ENCODE data around the gene SQOR. TPM values are rescaled to one million over a fixed set of nuclear protein-coding genes. Genes with fewer than 3 reads are reported as not detected.

Gene SQOR
- polyA plus RNA-seq, 3 donors, result 78.9 to 292 (median 232) TPM

- no peaks in the 10 kb centered on the region for H3K36me3 ChIP-seq (replicated peaks in 1 of 2; ENCODE audit: control insufficient read depth in 1 of 2, insufficient read depth in 2 of 2, low read length in 2 of 2)
- no peak overlapping the region for H3K27ac Mint-ChIP-seq
- DNase-seq, result no peak
- H3K27me3 ChIP-seq (ENCODE audit: control insufficient read depth in 2 of 2, insufficient read depth in 2 of 2, low read length in 2 of 2), result peaks cover 7 to 10% of the 10 kb centered on the region in 2 donors
- peaks cover 5% of the 10 kb centered on the region for H3K4me1 Mint-ChIP-seq
- H3K9ac ChIP-seq (ENCODE audit: insufficient read depth, low read length, poor library complexity, severe bottlenecking), result no peak overlapping the region
- WGBS (ENCODE audit: insufficient coverage), result no CpG with 5 or more reads among the region's 1 CpG
- peaks cover 3 to 23% (median 21%) of the 10 kb centered on the region in 3 donors for H3K27me3 Mint-ChIP-seq (ENCODE audit: low read depth in 3 of 3)
- H3K4me3 Mint-ChIP-seq, result no peak overlapping the region
- no peaks in the 10 kb centered on the region for H3K4me1 ChIP-seq (ENCODE audit: control insufficient read depth in 1 of 2, insufficient read depth in 2 of 2, low read length in 2 of 2)
- H3K4me2 ChIP-seq (replicated peaks; ENCODE audit: extremely low read depth, low read length, poor library complexity, severe bottlenecking), result no peak overlapping the region
- intact Hi-C loops (cut with micrococcal nuclease), result no loop called here
- no peak overlapping the region for H3K4me3 ChIP-seq (replicated peaks in 1 of 3; ENCODE audit: low read depth in 2 of 3, low read length in 3 of 3)
- no peaks in the 10 kb centered on the region for H3K9me3 ChIP-seq (replicated peaks in 1 of 2; ENCODE audit: control insufficient read depth in 1 of 2, insufficient read depth in 1 of 2, low read length in 2 of 2)
- no peaks in the 10 kb centered on the region for H3K36me3 Mint-ChIP-seq
- H4K20me1 ChIP-seq (ENCODE audit: insufficient read depth, low read length), result no peaks in the 10 kb centered on the region
- H3K27ac ChIP-seq (ENCODE audit: low read depth in 1 of 2, low read length in 2 of 2), result no peak overlapping the region
- no peaks in the 10 kb centered on the region for H3K79me2 ChIP-seq (ENCODE audit: insufficient read depth, low read length)
- TF ChIP-seq CTCF (IDR thresholded peaks at IDR 0.05), result no peak
- no peaks in the 10 kb centered on the region for H3K9me3 Mint-ChIP-seq
- no peak overlapping the region for H2AFZ ChIP-seq (ENCODE audit: insufficient read depth, low read depth, low read length, poor library complexity, severe bottlenecking)
These were observed 80.7 kb downstream of the SQOR start for GRCh38 chr15:45715528-45715927.

GRCh38 chr15:45719490-45719889, 84.7 kb downstream of the SQOR start:
- TF ChIP-seq CTCF (IDR thresholded peaks at IDR 0.05), result no peak
- Histone ChIP-seq H3K4me1 (ENCODE audit: control insufficient read depth in 1 of 2, insufficient read depth in 2 of 2, low read length in 2 of 2) (no peaks in the 10 kb centered on the region), H3K9me3 (replicated peaks in 1 of 2; ENCODE audit: control insufficient read depth in 1 of 2, insufficient read depth in 1 of 2, low read length in 2 of 2) (no peaks in the 10 kb centered on the region), H3K79me2 (ENCODE audit: insufficient read depth, low read length) (no peaks in the 10 kb centered on the region), H4K20me1 (ENCODE audit: insufficient read depth, low read length) (no peaks in the 10 kb centered on the region), H3K36me3 (replicated peaks in 1 of 2; ENCODE audit: control insufficient read depth in 1 of 2, insufficient read depth in 2 of 2, low read length in 2 of 2) (no peaks in the 10 kb centered on the region), H3K4me2 (replicated peaks; ENCODE audit: extremely low read depth, low read length, poor library complexity, severe bottlenecking) (no peak overlapping the region), H3K9ac (ENCODE audit: insufficient read depth, low read length, poor library complexity, severe bottlenecking) (no peak overlapping the region), H3K4me3 (replicated peaks in 1 of 3; ENCODE audit: low read depth in 2 of 3, low read length in 3 of 3) (no peak overlapping the region), H3K27ac (ENCODE audit: low read depth in 1 of 2, low read length in 2 of 2) (no peak overlapping the region), H3K27me3 (ENCODE audit: control insufficient read depth in 2 of 2, insufficient read depth in 2 of 2, low read length in 2 of 2) (peaks cover 9 to 10% of the 10 kb centered on the region in 2 donors), H2AFZ (ENCODE audit: insufficient read depth, low read depth, low read length, poor library complexity, severe bottlenecking) (no peak overlapping the region)
- Mint-ChIP-seq H3K27ac (no peak overlapping the region), H3K4me1 (peaks cover 3% of the 10 kb centered on the region), H3K9me3 (peaks cover 0 to 2% (median 0%) of the 10 kb centered on the region in 7 donors), H3K36me3 (no peaks in the 10 kb centered on the region), H3K27me3 (ENCODE audit: low read depth in 3 of 3) (peaks cover 12 to 33% (median 30%) of the 10 kb centered on the region in 3 donors), H3K4me3 (peak overlapping the region in 1 of 2 donors; percentile 6)
- no peak for DNase-seq
- intact Hi-C loops (cut with micrococcal nuclease), result no loop called here
- no CpG with 5 or more reads among the region's 4 CpGs for WGBS (ENCODE audit: insufficient coverage)
